WTC11 (cell line): ENCODE results near the gene RSPH1.
"Not testable (repeated sequence)": the region's sequence is repeated elsewhere in the genome, so short reads cannot be mapped to it uniquely, and the experiment has no call there.

Experiments used
- AFF4 ChIP-seq: sonication (generic); formaldehyde crosslinking; IDR thresholded peaks from 2 replicates; pipeline ENCODE4 v1.8.1; 2023; ENCODE audit warnings: mild to moderate bottlenecking, missing genetic modification reagents, borderline replicate concordance
- ATF2 ChIP-seq: sonication (generic); formaldehyde crosslinking; IDR thresholded peaks from 2 replicates; pipeline ENCODE4 v1.8.1; 2022; ENCODE audit warnings: low read depth, missing genetic modification reagents, borderline replicate concordance
- ATF3 ChIP-seq: sonication (generic); formaldehyde crosslinking; conservative IDR thresholded peaks from 2 replicates; pipeline ENCODE4 v1.8.1; 2022; ENCODE audit warnings: mild to moderate bottlenecking, missing genetic modification reagents
- CBFB ChIP-seq: sonication (generic); formaldehyde crosslinking; IDR thresholded peaks from 2 replicates; pipeline ENCODE4 v1.8.1; 2022; ENCODE audit warnings: mild to moderate bottlenecking, low read depth, missing genetic modification reagents
- CREB1 ChIP-seq: sonication (generic); formaldehyde crosslinking; IDR thresholded peaks from 2 replicates; pipeline ENCODE4 v1.8.0; 2023; ENCODE audit warnings: mild to moderate bottlenecking, missing genetic modification reagents
- CTCF ChIP-seq: fragments of 200-600 bp; IDR thresholded peaks from 2 replicates; pipeline ENCODE4 v1.8.0; 2022; ENCODE audit warnings: antibody characterized with exemption
- ETV6 ChIP-seq: sonication (generic); formaldehyde crosslinking; IDR thresholded peaks from 2 replicates; pipeline ENCODE4 v1.8.1; 2022; ENCODE audit warnings: mild to moderate bottlenecking, missing genetic modification reagents
- FOXP4 ChIP-seq: sonication (generic); formaldehyde crosslinking; IDR thresholded peaks from 2 replicates; pipeline ENCODE4 v1.8.0; 2022; ENCODE audit warnings: mild to moderate bottlenecking, missing genetic modification reagents
- HMGA2 ChIP-seq: fragments of 250-450 bp; sonication (Bioruptor Pico); IDR thresholded peaks from 2 replicates; pipeline ENCODE4 v1.4.0; 2021; ENCODE audit warnings: mild to moderate bottlenecking, moderate library complexity
- JUN ChIP-seq: sonication (generic); formaldehyde crosslinking; IDR thresholded peaks from 2 replicates; pipeline ENCODE4 v1.8.0; 2023; ENCODE audit warnings: mild to moderate bottlenecking, missing genetic modification reagents
- PRDM15 ChIP-seq: sonication (generic); formaldehyde crosslinking; IDR thresholded peaks from 2 replicates; pipeline ENCODE4 v1.8.0; 2022; ENCODE audit warnings: missing genetic modification reagents
- TCF7 ChIP-seq: sonication (generic); formaldehyde crosslinking; IDR thresholded peaks from 2 replicates; pipeline ENCODE4 v1.8.0; 2022; ENCODE audit warnings: mild to moderate bottlenecking, low read depth, missing genetic modification reagents, moderate library complexity
- ZNF281 ChIP-seq: sonication (generic); formaldehyde crosslinking; IDR thresholded peaks from 2 replicates; pipeline ENCODE4 v1.8.0; 2023; ENCODE audit warnings: mild to moderate bottlenecking, missing genetic modification reagents

GRCh38 chr21:42469726-42470125, 26.3 kb downstream of the RSPH1 start:
- TF ChIP-seq CTCF; HMGA2 (CRISPR knock-in tag); FOXP4 (CRISPR knock-in tag); AFF4 (CRISPR knock-in tag); JUN (CRISPR knock-in tag); TCF7 (CRISPR knock-in tag); CREB1; ZNF281 (CRISPR knock-in tag); CBFB (CRISPR knock-in tag); PRDM15 (CRISPR knock-in tag); ETV6; ATF3; ATF2 (CRISPR knock-in tag): not testable (repeated sequence)
